ENCODE data around the gene POLR1G.

Gene POLR1G, protein sequence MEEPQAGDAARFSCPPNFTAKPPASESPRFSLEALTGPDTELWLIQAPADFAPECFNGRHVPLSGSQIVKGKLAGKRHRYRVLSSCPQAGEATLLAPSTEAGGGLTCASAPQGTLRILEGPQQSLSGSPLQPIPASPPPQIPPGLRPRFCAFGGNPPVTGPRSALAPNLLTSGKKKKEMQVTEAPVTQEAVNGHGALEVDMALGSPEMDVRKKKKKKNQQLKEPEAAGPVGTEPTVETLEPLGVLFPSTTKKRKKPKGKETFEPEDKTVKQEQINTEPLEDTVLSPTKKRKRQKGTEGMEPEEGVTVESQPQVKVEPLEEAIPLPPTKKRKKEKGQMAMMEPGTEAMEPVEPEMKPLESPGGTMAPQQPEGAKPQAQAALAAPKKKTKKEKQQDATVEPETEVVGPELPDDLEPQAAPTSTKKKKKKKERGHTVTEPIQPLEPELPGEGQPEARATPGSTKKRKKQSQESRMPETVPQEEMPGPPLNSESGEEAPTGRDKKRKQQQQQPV

DNA sequence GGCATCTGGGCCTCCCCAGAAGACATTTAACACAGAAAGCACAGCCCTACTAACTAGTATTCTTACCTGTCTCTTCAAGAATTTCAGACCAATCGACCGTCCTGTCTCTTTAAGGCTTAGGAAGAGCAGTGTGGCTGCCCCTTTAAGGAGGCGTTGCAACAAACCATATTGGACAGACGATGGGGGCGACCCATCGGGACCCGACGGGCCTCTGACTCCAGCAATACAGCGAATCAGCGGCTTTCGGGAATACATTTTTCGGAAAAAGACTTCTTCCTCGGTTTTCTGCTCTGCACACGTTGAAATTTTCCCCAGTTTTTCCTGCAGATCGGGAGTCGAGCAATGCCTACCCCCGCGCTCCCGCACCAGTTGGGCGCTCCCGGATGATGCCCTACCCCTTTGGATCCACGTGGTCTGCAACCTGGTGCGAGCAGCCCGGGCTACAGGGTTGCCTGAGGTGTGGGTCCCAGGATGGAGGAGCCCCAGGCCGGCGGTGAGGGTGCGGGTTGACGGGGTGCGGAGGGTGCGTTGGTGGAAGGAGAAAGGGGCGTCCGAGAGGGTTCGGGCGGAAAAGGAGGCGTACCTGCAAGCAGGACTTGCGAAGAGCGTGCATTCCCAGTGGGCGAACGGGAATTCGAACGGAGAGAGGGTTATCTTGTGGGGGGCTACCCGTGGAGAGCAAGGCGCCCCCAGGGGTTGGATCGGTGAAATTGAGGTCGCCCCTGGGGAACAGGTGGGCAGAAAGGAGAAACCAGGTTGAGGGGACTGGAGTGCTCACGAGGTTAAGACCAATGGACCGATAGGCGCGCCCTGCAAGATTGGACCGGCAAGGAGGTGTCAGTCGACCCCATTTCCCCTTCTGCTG is at the start of gene POLR1G:
POLR1G (plus strand) TSS at position 419 of the 865 bp plus-strand sequence; CDS start at position 472, 53 bp downstream.
- peak; percentile 76 for DNase-seq

DNA sequence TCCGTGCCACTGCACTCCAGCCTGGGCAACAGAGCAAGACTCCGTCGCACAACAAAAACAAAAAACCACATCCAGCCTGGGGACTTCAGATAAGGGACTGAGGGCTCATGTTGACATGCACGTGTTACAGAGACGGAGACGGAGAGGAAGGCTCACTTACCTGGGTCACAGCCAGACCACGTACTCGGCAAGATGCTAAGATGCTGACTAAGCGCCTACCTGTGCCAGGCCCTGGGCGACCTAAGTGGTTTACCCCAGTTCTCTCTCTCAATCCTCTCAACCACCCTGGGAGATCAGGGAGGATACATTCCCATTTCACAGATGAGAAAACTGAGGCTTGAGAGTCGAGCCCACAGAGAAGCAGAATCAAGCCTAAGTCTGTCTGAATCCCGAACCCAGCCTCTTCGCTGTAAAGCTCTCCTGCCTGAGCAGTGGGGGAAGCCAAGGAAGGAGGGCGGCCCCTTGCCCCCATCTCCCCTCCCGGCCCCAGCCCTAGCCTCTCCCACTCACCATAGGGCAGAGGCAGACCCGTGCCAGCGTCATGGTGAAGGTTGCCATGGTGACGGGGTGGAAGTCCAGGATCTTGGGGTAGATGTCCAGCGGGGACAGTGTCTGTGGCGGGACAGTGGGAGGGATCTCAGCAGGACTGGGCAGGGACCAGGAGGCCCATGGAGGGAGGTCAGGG is 49.5 kb upstream of the POLR1G start:
- no peak for DNase-seq

- DNase-seq = no peak
Measured at GRCh38 chr19:45357445-45357783, 49.0 kb upstream of the POLR1G start.

DNA sequence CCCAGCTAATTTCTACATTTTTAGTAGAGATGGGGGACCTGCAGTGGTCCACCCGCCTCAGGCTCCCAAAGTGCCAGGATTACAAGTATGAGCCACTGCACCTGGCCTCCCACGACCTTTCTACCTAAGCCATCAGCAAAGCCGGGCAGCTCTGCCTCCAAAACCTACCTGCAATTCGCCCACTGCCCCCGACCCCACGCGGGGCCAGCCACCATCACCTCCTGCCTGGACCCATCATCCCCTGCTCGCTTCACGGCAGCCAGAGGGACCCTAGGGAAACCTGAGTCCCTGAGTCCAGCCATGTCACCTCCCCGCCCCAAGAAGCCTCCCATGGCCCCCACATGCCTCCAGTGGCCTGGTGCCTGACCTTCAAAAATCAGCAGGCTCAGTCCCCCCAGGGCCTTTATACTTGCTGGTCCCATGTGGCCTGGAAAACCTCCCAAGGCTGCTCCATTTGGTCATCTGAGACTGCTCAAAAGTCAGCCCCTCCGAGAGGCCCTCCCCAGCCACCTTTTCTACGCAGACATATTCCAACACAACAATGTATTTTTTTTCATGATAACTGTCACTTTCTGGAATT is 48.1 kb upstream of the POLR1G start:
- no peak for DNase-seq

DNA sequence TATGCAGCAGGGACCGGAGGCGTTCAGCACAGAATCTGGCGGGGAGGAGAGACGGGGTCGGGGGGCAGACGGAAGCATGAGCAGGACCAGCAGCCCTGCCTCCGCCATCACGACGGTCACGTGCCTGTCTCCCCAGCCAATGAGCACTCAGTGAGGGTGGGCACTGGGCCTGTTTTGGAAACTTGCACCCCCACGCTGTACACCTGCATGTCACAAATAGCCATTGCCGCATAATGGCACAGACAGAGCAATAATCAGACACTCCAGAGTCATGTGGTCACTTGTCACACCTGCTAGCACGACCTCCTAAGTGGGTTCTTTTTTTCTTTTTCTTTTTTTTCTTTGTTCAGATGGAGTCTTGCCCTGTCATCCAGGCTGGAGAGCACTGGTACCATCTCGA is 44.8 kb upstream of the POLR1G start:
- DNase-seq = no peak

GRCh38 chr19:45362291-45362690 is 44.2 kb upstream of the POLR1G start:
- no peak for DNase-seq

DNA sequence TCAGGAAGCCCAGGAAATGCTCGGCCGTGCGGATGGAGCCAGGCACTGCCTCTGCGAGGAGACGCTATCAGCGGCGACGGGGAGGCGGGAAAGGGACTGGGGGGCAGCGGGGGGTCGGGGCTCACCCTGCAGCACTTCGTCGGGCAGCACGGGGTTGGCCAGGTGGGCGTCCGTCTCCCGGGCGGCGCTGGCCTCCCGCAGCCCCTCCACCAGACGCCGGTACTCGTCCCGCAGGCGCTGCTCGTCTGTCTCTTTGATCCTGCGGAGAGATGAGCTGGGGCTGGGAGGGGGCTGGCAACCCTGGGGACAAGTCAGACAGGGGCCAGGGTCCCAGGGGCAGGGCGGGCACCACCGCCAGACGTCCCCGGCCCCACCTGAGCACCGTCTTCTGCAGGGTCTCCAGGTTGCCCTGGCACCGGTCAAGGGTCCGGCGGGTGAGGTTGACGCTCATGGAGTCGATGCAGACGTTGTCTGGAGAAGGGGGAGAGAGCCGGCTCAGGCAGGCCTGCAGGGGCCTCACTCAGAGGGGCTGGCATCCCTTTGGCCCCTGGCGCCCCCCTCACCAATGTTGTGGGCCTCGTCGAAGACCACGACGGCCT is 42.5 kb upstream of the POLR1G start:
- DNase-seq = no peak

DNA sequence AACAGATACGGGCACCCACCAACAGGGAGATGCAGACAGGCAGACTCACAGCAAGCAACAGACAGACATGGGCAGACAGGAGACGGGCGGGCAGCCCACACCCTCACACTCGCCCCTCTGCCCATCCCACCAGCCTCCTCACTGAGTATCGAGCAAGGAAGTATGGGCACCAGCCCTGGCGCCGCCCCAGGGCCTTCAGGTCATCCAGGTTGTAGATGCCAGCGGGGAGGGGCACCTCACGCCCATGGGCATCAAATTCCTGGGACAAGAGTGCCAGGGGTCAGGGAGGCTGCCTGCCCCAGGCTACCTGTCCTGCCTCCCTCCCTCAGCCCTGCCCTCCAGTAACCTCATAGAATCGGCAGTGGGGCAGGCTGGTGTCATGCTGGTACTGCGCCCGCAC is 41.7 kb upstream of the POLR1G start:
- no peak for DNase-seq

DNA sequence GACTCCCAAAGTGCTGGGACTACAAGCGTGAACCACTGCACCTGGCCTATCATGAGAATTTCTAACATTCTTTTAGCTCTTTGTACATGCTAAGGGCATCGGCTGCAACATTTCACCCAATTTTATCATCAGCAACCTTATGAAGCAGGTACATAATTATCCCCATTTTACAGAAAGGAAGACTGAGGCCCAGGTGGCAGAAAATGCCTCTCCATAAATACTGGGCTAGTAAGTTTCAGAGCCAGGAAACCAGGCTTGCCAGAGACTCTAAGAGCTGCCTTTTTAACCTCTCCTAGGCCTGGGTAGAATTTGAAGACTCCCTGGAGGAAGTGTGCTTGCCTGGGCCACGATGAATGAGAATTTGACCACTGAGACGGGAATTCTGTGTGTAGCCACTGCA is 38.3 kb upstream of the POLR1G start:
- no peak for DNase-seq

- no peak for DNase-seq
Measured at GRCh38 chr19:45368737-45369340, 37.6 kb upstream of the POLR1G start.

- peak; percentile 98 for DNase-seq
Measured at GRCh38 chr19:45370410-45371204, 35.8 kb upstream of the POLR1G start, which contains the start of gene ERCC2. TSS of gene ERCC2 (minus strand) at chr19:45370573. CDS start at chr19:45370540, 33 bp downstream.

- DNase-seq = peak; percentile 33
Measured at GRCh38 chr19:45376045-45376724, 30.3 kb upstream of the POLR1G start.

- no peak for DNase-seq
Measured at GRCh38 chr19:45380107-45380506, 26.3 kb upstream of the POLR1G start.

GRCh38 chr19:45382426-45382825 is 24.0 kb upstream of the POLR1G start:
- DNase-seq = no peak

- no peak for DNase-seq
Measured at GRCh38 chr19:45385392-45386221, 20.8 kb upstream of the POLR1G start.

- no peak for DNase-seq
Measured at GRCh38 chr19:45391346-45391745, 15.1 kb upstream of the POLR1G start.

DNA sequence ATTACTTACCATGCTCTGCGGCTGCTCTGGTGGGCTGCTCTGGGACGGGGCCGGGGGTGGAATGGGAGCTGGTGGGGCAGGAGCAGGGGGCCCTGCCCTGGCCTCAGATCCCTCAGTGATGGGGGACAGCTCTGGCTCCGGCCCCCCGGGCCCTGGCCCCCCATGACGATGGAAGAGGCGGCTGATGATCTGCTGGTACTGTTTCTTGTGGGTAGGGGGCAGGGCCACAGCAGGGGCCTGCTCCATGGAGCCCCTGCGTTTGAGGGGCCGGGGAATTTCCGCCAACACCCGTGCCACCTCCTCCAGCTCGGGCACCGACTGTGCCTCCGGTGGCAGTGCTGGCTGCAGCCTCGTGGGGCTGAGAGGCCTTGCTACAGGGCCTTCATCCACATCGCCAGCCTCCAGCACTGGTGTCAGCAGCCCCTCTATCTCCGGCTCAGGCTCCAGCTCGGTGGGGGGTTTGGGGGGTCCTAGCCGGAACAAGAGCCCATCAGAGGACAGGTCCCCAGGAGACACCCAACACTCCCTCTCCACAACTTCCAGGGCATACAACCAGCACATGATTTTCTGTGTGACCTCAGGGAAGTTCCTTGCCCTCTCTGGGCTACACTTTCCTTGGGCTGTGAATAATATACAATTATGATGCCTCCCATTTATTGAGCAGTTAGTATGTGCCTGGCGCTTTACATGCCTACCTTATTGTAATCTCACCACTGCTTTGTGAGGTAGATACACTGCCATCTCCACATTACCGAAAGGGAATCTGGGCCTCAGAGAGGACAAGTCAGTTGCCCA is 14.4 kb upstream of the POLR1G start:
- DNase-seq = no peak

DNA sequence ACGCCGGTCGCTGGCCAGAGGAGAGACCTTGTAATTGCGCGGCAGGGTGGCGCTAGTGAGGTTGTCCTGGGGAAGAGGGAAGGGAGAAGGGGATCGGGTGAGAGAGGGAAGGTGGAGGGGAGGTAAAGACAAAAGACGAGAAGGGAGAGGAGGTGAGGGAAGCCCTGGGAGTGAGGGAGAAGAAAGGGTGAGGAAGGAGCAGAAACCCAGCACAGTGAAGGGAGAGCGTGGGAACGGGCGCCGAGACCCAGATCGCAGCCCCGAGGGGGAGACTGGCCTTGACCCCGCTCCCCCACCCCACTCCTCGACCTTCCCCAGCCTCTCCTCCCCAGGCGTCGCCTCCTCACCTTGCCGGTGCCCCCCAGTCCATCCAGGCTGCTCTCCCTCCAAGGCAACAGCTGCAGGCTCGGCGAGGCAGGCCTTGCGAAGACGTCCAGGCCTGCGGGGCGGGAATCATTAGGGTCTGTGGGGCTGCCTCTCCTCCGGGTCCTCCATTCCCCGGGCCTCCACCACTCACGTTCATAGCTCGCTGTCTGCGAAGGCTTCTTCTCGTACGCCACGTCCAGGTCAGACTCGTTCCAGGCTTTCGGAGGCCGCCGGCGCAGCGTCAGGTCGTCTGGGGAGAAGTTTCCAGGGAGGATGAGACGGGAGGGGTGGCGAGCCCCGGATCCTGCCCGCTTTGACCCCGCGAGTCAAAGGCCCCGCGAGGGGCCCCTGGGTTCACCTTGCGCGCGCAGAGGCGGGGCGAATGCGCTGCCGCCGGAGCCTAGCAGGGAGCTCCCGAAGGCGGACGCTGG is 10.4 kb upstream of the POLR1G start:
- DNase-seq = no peak
